Adrenal gland (tissue), 5 donors: ENCODE data around the gene OTUD3.

Experiments used
- POLR2A ChIP-seq, 2 donors: fragments of 450-650 bp; IDR thresholded peaks; one replicate each; pipeline ENCODE4 v1.6.1; 2017; ENCODE audit warnings: antibody characterized with exemption in 2 of 2, mild to moderate bottlenecking in 2 of 2, moderate library complexity in 1 of 2
- TF ChIP-seq, protein P1 (sequence below), 6 experiments: fragments of 450-650 bp in 4 of 6; fragments of 200-600 bp in 2 of 6; sonication (generic) in 1 of 6; IDR thresholded peaks; 1 replicate in 5 of 6; 2 replicates in 1 of 6; pipeline versions ENCODE4 v1.5.1 to v1.8.0; 2016 to 2021; ENCODE audit warnings: antibody characterized with exemption in 6 of 6, mild to moderate bottlenecking in 2 of 6, moderate library complexity in 1 of 6
- donor health status: DM: no; HTN: no; CAD: no.

DNA sequence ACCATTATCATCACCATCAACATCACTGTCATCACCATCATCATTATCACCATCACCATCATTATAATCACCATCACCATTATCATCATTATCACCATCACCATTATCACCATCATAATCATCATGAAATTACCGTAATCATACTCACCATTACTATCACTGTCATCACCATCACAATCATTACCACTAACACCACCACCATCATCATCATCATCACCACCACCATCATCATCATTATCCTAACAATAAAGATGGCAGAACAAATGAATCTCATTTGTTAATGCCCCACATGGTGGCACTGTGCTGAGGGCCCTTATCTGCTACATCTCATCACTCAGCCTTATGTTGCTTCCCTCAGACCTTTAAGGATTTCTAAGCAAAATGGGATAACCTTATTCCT is 50.7 kb downstream of the OTUD3 start:
- no peak for TF ChIP-seq POLR2A (IDR thresholded peaks at IDR 0.05)
- TF ChIP-seq, protein P1, sequence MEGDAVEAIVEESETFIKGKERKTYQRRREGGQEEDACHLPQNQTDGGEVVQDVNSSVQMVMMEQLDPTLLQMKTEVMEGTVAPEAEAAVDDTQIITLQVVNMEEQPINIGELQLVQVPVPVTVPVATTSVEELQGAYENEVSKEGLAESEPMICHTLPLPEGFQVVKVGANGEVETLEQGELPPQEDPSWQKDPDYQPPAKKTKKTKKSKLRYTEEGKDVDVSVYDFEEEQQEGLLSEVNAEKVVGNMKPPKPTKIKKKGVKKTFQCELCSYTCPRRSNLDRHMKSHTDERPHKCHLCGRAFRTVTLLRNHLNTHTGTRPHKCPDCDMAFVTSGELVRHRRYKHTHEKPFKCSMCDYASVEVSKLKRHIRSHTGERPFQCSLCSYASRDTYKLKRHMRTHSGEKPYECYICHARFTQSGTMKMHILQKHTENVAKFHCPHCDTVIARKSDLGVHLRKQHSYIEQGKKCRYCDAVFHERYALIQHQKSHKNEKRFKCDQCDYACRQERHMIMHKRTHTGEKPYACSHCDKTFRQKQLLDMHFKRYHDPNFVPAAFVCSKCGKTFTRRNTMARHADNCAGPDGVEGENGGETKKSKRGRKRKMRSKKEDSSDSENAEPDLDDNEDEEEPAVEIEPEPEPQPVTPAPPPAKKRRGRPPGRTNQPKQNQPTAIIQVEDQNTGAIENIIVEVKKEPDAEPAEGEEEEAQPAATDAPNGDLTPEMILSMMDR (IDR thresholded peaks at IDR 0.05), result no peak
